Type B pancreatic cell (in vitro differentiated cells): ENCODE results near the gene HSF2BP. TPM values are rescaled to one million over a fixed set of nuclear protein-coding genes. Genes with fewer than 3 reads are reported as not detected.

Source experiments
- DNase-seq: peaks from one replicate; pipeline ENCODE4 v3.0.0; 2021; ENCODE audit warnings: mixed read lengths; ENCODE audit not compliant: unreplicated experiment; ENCODE audit errors: extremely low spot score
- H3K27ac Mint-ChIP-seq: 2 replicates; pipeline ENCODE4 v1.8.0; 2021; ENCODE audit warnings: mild to moderate bottlenecking, mixed read lengths
- H3K27me3 Mint-ChIP-seq: 2 replicates; pipeline ENCODE4 v1.8.0; 2021; ENCODE audit warnings: mixed read lengths
- H3K36me3 Mint-ChIP-seq: 2 replicates; pipeline ENCODE4 v1.8.0; 2021; ENCODE audit warnings: mixed read lengths
- H3K4me1 Mint-ChIP-seq: one replicate; pipeline ENCODE4 v1.8.0; 2021; ENCODE audit warnings: mixed read lengths; ENCODE audit not compliant: unreplicated experiment
- H3K4me3 Mint-ChIP-seq: 2 replicates; pipeline ENCODE4 v1.8.0; 2021; ENCODE audit warnings: mild to moderate bottlenecking, mixed read lengths
- H3K9me3 Mint-ChIP-seq: 2 replicates; pipeline ENCODE4 v1.8.0; 2021; ENCODE audit warnings: mixed read lengths
- CTCF ChIP-seq: fragments of 200-600 bp; sonication (generic); conservative IDR thresholded peaks from 2 replicates; pipeline ENCODE4 v1.5.0; 2021; ENCODE audit warnings: antibody characterized with exemption, mild to moderate bottlenecking
- total RNA-seq: library from RNA; stranded (reverse); gene quantifications from 2 replicates; pipeline ENCODE4 v1.2.1, GENCODE V29; 2021; ENCODE audit warnings: low replicate concordance

The HSF2BP gene
- total RNA-seq, 1 donor from 2014 or later = 1.3 TPM

GRCh38 chr21:43690346-43690745 is 31.1 kb upstream of the HSF2BP start:
- no peak for TF ChIP-seq CTCF
- H3K4me3 Mint-ChIP-seq = no peak overlapping the region
- H3K36me3 Mint-ChIP-seq = peaks cover 12% of the 10 kb centered on the region
- peak overlapping the region; percentile 8 for H3K27ac Mint-ChIP-seq
- no peaks in the 10 kb centered on the region for H3K9me3 Mint-ChIP-seq
- H3K27me3 Mint-ChIP-seq = no peaks in the 10 kb centered on the region
- no peaks in the 10 kb centered on the region for H3K4me1 Mint-ChIP-seq
- no peak for DNase-seq

- peaks cover 15% of the 10 kb centered on the region for H3K36me3 Mint-ChIP-seq
- no peak for TF ChIP-seq CTCF
- H3K9me3 Mint-ChIP-seq = no peaks in the 10 kb centered on the region
- H3K27ac Mint-ChIP-seq = no peak overlapping the region
- no peak for DNase-seq
- H3K27me3 Mint-ChIP-seq = no peaks in the 10 kb centered on the region
- no peaks in the 10 kb centered on the region for H3K4me1 Mint-ChIP-seq
- no peak overlapping the region for H3K4me3 Mint-ChIP-seq
Measured at GRCh38 chr21:43689556-43690337, 30.5 kb upstream of the HSF2BP start.

- no peak for TF ChIP-seq CTCF
- Mint-ChIP-seq H3K4me3 (no peak overlapping the region), H3K27me3 (no peaks in the 10 kb centered on the region), H3K27ac (no peak overlapping the region), H3K9me3 (no peaks in the 10 kb centered on the region), H3K36me3 (peaks cover 14% of the 10 kb centered on the region), H3K4me1 (no peaks in the 10 kb centered on the region)
- DNase-seq = no peak
Measured at GRCh38 chr21:43688906-43689305, 29.6 kb upstream of the HSF2BP start.

- no peaks in the 10 kb centered on the region for H3K4me1 Mint-ChIP-seq
- H3K4me3 Mint-ChIP-seq = no peak overlapping the region
- no peak for DNase-seq
- no peak overlapping the region for H3K27ac Mint-ChIP-seq
- no peaks in the 10 kb centered on the region for H3K9me3 Mint-ChIP-seq
- H3K27me3 Mint-ChIP-seq = no peaks in the 10 kb centered on the region
- no peak for TF ChIP-seq CTCF
- H3K36me3 Mint-ChIP-seq = peaks cover 13% of the 10 kb centered on the region
Measured at GRCh38 chr21:43687566-43688399, 28.5 kb upstream of the HSF2BP start.

- no peak for TF ChIP-seq CTCF
- H3K4me1 Mint-ChIP-seq = no peaks in the 10 kb centered on the region
- no peak for DNase-seq
- peaks cover 18% of the 10 kb centered on the region for H3K36me3 Mint-ChIP-seq
- no peaks in the 10 kb centered on the region for H3K27me3 Mint-ChIP-seq
- H3K9me3 Mint-ChIP-seq = no peaks in the 10 kb centered on the region
- H3K4me3 Mint-ChIP-seq = no peak overlapping the region
- no peak overlapping the region for H3K27ac Mint-ChIP-seq
Measured at GRCh38 chr21:43686811-43687565, 27.7 kb upstream of the HSF2BP start.
